Erythroblast (primary cell): ENCODE results near the gene C19orf81.

Experiments
- DNase-seq, 2 experiments: peaks; one replicate each; lab custom pipeline; 2025; lab: John Stamatoyannopoulos, UW
- GATA1 ChIP-seq: IDR thresholded peaks from 2 replicates; pipeline ENCODE4 v1.6.1; 2011; ENCODE audit warnings: low read depth, mild to moderate bottlenecking, control low read depth, low read length, moderate library complexity
- POLR2A ChIP-seq: IDR thresholded peaks from 2 replicates; pipeline ENCODE4 v1.6.1; 2011; ENCODE audit warnings: mild to moderate bottlenecking, low read length

The C19orf81 gene

GRCh38 chr19:50640368-50640767 lies 8.9 kb upstream of the C19orf81 start:
- DNase-seq, result no peak
- TF ChIP-seq POLR2A (no peak), GATA1 (no peak)

- no peak for DNase-seq
- no peak for TF ChIP-seq POLR2A
- TF ChIP-seq GATA1, result no peak
Measured at GRCh38 chr19:50644315-50644915, 4.8 kb upstream of the C19orf81 start.

GRCh38 chr19:50645107-50645506 lies 4.1 kb upstream of the C19orf81 start:
- TF ChIP-seq GATA1 (no peak), POLR2A (no peak)
- DNase-seq, result no peak

GRCh38 chr19:50646074-50646807 lies 3.0 kb upstream of the C19orf81 start:
- no peak for DNase-seq
- no peak for TF ChIP-seq POLR2A
- no peak for TF ChIP-seq GATA1

GRCh38 chr19:50647879-50648615 lies 1.2 kb upstream of the C19orf81 start:
- TF ChIP-seq POLR2A, result no peak
- TF ChIP-seq GATA1, result no peak
- DNase-seq, result no peak

GRCh38 chr19:50648659-50649058 lies 586 bp upstream of the C19orf81 start:
- no peak for DNase-seq
- TF ChIP-seq GATA1 (no peak), POLR2A (no peak)

- TF ChIP-seq POLR2A (no peak), GATA1 (no peak)
- no peak for DNase-seq
Measured at GRCh38 chr19:50651174-50651573, 1.9 kb downstream of the C19orf81 start.

GRCh38 chr19:50652722-50653121 lies 3.5 kb downstream of the C19orf81 start:
- no peak for DNase-seq

GRCh38 chr19:50654882-50655281 lies 5.6 kb downstream of the C19orf81 start:
- TF ChIP-seq GATA1 (no peak), POLR2A (no peak)
- DNase-seq, result no peak

More at GRCh38 chr19:50652722-50653121, 3.5 kb downstream of the C19orf81 start:
- TF ChIP-seq GATA1, result no peak
- no peak for TF ChIP-seq POLR2A

GRCh38 chr19:50657222-50657669 lies 8.0 kb downstream of the C19orf81 start:
- TF ChIP-seq POLR2A (no peak), GATA1 (no peak)
- DNase-seq, result no peak

- peak; percentile 93 to 97 for DNase-seq
- TF ChIP-seq POLR2A (peak; percentile 33), GATA1 (no peak)
Measured at GRCh38 chr19:50657712-50658440, 8.6 kb downstream of the C19orf81 start.

- DNase-seq, result peak; percentile 67 to 88
- no peak for TF ChIP-seq GATA1
- TF ChIP-seq POLR2A, result peak; percentile 92
Measured at GRCh38 chr19:50658441-50659317, 9.4 kb downstream of the C19orf81 start.

GRCh38 chr19:50659318-50660087 lies 10.3 kb downstream of the C19orf81 start:
- no peak for DNase-seq
- TF ChIP-seq GATA1 (no peak), POLR2A (no peak)
